Measurements from ENCODE around the gene SYNC. TPM values are rescaled to one million over a fixed set of nuclear protein-coding genes. Genes with fewer than 3 reads are reported as not detected.

Gene SYNC
- total RNA-seq, result not detected

DNA sequence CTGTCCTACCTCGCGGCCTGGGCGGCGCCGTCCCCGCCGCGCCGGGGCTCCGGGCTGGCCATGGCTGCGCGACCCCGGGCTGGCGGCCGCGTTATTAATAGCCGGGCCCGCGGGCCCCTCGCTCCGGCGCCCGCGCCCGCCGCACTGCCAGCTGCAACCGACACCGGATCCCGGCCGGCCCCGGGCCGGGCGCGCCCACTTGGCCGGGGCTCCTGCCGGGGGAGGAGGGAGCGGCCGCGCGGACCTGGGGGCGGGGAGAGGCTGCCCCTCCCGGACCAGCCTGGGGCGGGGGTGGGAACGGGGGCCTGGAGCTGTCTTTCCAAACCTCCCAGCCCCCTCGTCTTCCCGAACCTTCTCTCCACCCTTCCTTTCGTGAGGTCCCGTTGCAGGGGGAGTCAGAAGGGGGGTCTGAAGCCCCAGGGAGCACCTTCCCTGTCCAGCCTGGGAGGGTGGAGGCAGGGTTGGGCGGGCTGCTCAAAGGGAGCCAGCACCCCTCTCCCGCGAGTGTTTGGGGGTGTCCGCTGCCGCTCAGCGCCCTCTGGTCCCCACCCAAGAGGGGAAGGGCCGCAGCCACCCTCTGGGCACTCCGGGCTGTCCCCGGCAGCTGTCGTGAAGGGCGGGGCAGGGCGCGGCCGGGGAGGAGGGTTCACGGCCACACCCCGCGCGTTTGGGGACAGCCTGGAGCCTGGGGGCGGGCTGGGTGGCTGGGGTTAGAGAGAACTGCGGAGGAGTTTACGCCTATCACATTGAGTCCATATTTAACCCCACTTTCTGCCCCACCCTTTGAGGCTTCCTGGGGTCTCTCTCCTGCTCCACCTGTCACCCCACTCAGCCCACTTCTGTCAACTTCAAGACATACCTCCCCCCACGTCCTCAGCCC lies at the start of gene SYNC:
Gene SYNC (minus strand): TSS at position 172 of the 880 bp plus-strand sequence. CDS start 110 bp downstream, at position 62.
- H3K27ac Mint-ChIP-seq, result no peak within 1 kb of the TSS
- H3K9me3 Mint-ChIP-seq, result no peaks in the 10 kb centered on the region
- intact Hi-C loops (cut with micrococcal nuclease), result no loop called here
- H3K36me3 Mint-ChIP-seq, result no peaks in the 10 kb centered on the region
- H3K27me3 Mint-ChIP-seq, result peaks cover 29% of the 10 kb centered on the region
- ChIA-PET CTCF (interaction anchor here (0.6 to 2.1 kb wide), 3 partner anchors 9 to 70 kb away, joined by 3 to 9 read pairs (median 4); no protein-coding TSS in a partner anchor), POLR2A (no interaction called here)
- H3K4me3 Mint-ChIP-seq, result no peak within 1 kb of the TSS
- H3K4me1 Mint-ChIP-seq (ENCODE audit: low read depth), result peaks cover 9% of the 10 kb centered on the region
- peak; percentile 25 for DNase-seq

DNA sequence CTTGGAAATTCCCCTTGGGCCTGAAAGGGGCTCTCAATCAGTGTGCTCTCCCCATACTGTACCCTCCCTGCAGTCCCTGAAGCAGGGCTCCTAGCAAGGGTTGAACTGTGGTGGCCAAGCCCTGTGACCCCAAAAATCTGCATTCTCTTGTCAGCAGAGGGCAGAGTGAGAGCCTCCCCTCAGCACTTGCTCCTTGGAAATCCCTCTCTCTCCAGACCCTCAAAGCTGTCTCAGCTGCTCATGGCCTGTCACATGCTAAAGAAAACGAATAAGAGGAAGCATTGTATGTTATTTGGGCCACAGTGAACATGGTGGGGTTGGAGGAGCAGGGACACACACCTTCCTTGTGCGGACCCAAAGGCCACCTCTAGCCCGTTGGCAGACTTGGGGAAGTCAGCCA lies 47.2 kb upstream of the SYNC start:
- H3K27ac Mint-ChIP-seq, result no peak overlapping the region
- no peaks in the 10 kb centered on the region for H3K36me3 Mint-ChIP-seq
- peaks cover 4% of the 10 kb centered on the region for H3K27me3 Mint-ChIP-seq
- ChIA-PET CTCF (interaction anchor here (1.8 kb wide), 1 partner anchor 37 kb away, joined by 7 read pairs; no protein-coding TSS in a partner anchor), POLR2A (no interaction called here)
- no peaks in the 10 kb centered on the region for H3K9me3 Mint-ChIP-seq
- H3K4me1 Mint-ChIP-seq (ENCODE audit: low read depth), result peaks cover 6% of the 10 kb centered on the region
- DNase-seq, result no peak
- intact Hi-C loops (cut with micrococcal nuclease), result no loop called here
- H3K4me3 Mint-ChIP-seq, result no peak overlapping the region

DNA sequence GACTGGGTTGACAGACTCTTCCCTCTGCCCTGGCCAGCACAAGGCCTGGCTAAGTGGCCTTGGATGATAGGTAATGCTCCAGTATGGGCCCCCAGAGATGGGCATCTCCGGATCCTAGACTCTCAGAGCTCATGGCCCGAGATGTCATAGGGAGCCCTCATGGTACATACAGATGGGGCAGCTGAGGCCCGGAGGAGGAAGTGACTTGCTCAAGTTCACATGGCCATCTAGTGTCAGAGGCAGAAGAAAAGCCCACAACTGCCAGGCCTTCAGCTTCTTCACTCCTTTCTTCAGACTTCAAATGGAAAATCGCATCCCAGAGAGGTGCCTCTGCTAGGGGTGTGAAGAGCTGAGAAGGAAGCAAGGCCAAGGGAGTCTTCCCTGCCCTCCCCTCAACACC lies 46.8 kb upstream of the SYNC start:
- ChIA-PET CTCF (interaction anchor here (1.8 kb wide), 1 partner anchor 37 kb away, joined by 7 read pairs; no protein-coding TSS in a partner anchor), POLR2A (no interaction called here)

DNA sequence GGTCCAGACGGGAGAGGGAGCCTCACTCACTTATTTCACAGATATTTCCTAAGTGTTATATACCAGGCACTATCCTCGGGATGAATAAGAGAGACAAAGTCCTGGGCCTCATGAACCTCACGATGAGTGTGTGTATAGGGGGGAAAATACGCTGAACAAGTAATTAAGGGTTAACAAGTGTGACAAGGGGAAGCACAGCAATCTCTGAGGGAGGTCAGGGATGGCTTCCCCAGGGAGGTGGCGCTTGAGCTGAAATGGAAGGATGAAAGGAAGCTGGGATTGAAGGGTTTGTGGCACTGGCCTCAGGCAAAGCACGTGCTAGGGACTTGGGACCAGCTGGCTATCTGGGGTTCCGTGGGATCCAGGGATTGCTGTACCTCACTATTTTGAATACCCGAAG lies 46.4 kb upstream of the SYNC start:
- ChIA-PET CTCF (interaction anchor here (1.8 kb wide), 1 partner anchor 37 kb away, joined by 7 read pairs; no protein-coding TSS in a partner anchor), POLR2A (no interaction called here)
- no peaks in the 10 kb centered on the region for H3K27me3 Mint-ChIP-seq
- H3K4me3 Mint-ChIP-seq, result no peak overlapping the region
- H3K9me3 Mint-ChIP-seq, result no peaks in the 10 kb centered on the region
- H3K27ac Mint-ChIP-seq, result no peak overlapping the region
- intact Hi-C loops (cut with micrococcal nuclease), result no loop called here
- no peak for DNase-seq
- H3K36me3 Mint-ChIP-seq, result no peaks in the 10 kb centered on the region
- peaks cover 2% of the 10 kb centered on the region for H3K4me1 Mint-ChIP-seq (ENCODE audit: low read depth)

More for the DNA sequence above, 46.8 kb upstream of the SYNC start:
- Mint-ChIP-seq H3K27ac (no peak overlapping the region), H3K4me3 (no peak overlapping the region), H3K9me3 (no peaks in the 10 kb centered on the region), H3K4me1 (ENCODE audit: low read depth) (peaks cover 4% of the 10 kb centered on the region), H3K36me3 (no peaks in the 10 kb centered on the region), H3K27me3 (peaks cover 2% of the 10 kb centered on the region)
- intact Hi-C loops (cut with micrococcal nuclease), result no loop called here
- DNase-seq, result no peak

DNA sequence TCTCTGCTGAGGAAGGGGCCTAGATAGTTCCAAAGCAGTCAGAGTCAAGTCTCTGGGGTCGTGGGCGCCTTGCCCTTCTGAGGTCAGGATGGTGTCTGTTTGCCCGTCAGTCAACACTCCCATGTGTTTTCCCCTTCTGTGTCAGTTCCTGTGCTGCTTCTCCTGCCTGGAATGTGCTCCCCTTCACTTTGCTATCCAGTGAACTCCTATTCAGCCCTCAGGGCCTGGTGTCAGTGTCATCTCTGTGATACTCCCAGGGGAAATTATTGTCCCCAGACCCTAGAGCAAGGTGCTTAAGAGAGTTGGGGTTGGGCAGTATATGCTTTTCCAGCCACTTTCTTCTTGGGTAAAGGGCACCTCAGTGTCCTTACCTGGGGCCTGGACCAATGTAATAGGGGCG lies 45.8 kb upstream of the SYNC start:
- H3K4me3 Mint-ChIP-seq, result no peak overlapping the region
- peaks cover under 1% of the 10 kb centered on the region for H3K4me1 Mint-ChIP-seq (ENCODE audit: low read depth)
- no peaks in the 10 kb centered on the region for H3K27me3 Mint-ChIP-seq
- H3K27ac Mint-ChIP-seq, result no peak overlapping the region
- intact Hi-C loops (cut with micrococcal nuclease), result no loop called here
- H3K9me3 Mint-ChIP-seq, result no peaks in the 10 kb centered on the region
- ChIA-PET POLR2A (no interaction called here), CTCF (no interaction called here)
- H3K36me3 Mint-ChIP-seq, result no peaks in the 10 kb centered on the region
- no peak for DNase-seq

DNA sequence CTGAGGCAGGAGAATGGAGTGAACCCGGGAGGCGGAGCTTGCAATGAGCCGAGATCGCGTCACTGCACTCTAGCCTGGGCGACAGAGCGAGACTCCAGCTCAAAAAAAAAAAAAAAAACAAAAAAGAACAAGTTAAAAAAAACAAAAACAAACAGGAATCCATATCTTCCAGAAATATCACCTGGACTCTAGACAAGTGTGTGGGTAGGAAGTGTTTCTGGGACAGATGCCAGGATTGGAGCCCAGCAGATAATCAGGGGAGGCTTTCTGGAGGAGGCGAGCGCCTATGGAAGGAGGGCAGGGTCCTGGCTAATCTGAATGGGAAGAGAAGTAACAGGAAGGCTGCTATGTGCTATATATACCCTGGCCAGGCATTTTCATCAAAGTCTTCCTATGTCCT lies 43.6 kb upstream of the SYNC start:
- CTCF ChIA-PET, result interaction anchor here (1.2 kb wide), 1 partner anchor 34 kb away, joined by 3 read pairs; no protein-coding TSS in a partner anchor
- Mint-ChIP-seq H3K27ac (no peak overlapping the region), H3K9me3 (no peaks in the 10 kb centered on the region), H3K4me1 (ENCODE audit: low read depth) (no peaks in the 10 kb centered on the region), H3K4me3 (no peak overlapping the region), H3K27me3 (peaks cover 5% of the 10 kb centered on the region), H3K36me3 (no peaks in the 10 kb centered on the region)
- no peak for DNase-seq
- POLR2A ChIA-PET, result no interaction called here
- intact Hi-C loops (cut with micrococcal nuclease), result no loop called here

DNA sequence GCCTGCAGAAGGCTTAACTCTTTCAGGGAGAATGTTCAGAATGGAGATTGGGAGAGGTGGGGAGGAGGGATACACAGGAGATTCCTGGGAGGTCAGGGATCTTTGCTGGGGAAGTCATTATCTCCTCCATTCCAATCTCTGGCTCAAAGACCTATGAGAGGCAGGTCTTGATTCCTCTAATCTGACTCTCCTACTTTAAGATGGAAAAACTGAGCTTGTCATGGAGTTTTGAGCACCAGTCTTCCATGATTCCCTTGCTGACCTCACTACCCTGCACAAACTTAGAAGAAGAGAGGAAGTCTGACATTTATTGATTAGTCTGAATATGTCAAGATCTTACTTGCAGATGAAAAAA lies 41.5 kb upstream of the SYNC start:
- no peak overlapping the region for H3K27ac Mint-ChIP-seq
- ChIA-PET POLR2A (no interaction called here), CTCF (no interaction called here)
- H3K9me3 Mint-ChIP-seq, result no peaks in the 10 kb centered on the region
- H3K4me3 Mint-ChIP-seq, result no peak overlapping the region
- no peaks in the 10 kb centered on the region for H3K4me1 Mint-ChIP-seq (ENCODE audit: low read depth)
- intact Hi-C loops (cut with micrococcal nuclease), result no loop called here
- no peaks in the 10 kb centered on the region for H3K36me3 Mint-ChIP-seq
- DNase-seq, result no peak
- peaks cover 14% of the 10 kb centered on the region for H3K27me3 Mint-ChIP-seq

DNA sequence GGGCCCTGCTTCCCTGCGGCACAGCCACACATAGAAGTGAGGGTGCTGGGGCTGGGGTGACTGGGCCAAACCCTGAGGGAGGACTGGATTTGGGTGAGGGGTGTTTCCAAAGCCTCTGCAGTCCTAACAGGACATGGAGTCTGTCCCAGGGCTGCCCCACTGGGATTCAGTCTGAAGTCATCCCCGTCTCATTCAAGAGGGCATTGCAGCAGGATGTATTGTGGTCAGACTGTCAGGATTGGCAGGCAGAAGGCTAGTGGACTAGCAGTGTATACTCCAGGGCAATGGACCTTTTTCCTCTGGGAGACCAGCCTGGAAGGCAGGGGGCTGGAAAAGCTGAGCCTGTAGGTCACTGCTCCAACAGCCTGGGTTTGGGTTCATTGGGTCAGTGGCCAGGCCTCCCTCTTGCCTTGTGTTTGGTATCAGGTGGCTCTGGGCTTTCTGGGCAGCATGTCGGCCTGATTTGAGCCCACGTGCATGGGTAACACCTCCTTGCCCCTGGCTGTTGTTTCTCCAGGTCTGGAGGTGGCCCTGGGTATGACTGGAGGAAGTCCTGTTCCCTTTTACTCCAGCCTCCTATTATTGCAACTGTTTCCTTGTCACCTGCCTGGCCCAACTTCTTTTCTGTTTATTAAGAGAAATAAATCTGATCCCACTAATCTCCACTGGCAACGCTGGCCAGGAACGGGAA lies 41.0 kb upstream of the SYNC start:
- no peaks in the 10 kb centered on the region for H3K4me1 Mint-ChIP-seq (ENCODE audit: low read depth)
- H3K27ac Mint-ChIP-seq, result no peak overlapping the region
- intact Hi-C loops (cut with micrococcal nuclease), result no loop called here
- peaks cover 14% of the 10 kb centered on the region for H3K27me3 Mint-ChIP-seq
- ChIA-PET POLR2A (no interaction called here), CTCF (no interaction called here)
- H3K9me3 Mint-ChIP-seq, result no peaks in the 10 kb centered on the region
- H3K36me3 Mint-ChIP-seq, result no peaks in the 10 kb centered on the region
- no peak for DNase-seq
- no peak overlapping the region for H3K4me3 Mint-ChIP-seq

DNA sequence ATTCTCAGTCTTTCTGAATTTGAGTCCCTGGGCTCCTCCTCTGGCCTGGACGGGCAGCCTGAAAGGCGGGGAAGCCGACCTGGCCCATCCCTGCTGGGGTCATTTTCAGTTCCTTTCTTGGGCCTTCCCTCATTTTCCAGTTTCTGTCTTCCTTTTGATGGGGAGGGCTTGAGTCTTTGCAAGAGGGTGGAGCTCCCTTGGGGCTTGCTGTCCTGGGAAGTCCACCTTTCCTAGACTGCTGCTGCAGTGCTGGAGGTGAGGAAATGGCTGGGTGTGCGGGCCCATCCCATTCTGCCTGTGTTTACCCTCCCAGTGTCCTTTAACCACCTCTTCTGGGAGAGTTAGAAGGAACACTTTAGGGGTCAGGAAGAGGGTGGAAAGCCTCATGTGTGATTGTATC lies 40.4 kb upstream of the SYNC start:
- intact Hi-C loops (cut with micrococcal nuclease), result no loop called here
- H3K27me3 Mint-ChIP-seq, result peaks cover 14% of the 10 kb centered on the region
- no peaks in the 10 kb centered on the region for H3K4me1 Mint-ChIP-seq (ENCODE audit: low read depth)
- CTCF ChIA-PET, result interaction anchor here (0.5 kb wide), 1 partner anchor 431 kb away, joined by 3 read pairs; no protein-coding TSS in a partner anchor
- DNase-seq, result no peak
- POLR2A ChIA-PET, result no interaction called here
- H3K36me3 Mint-ChIP-seq, result no peaks in the 10 kb centered on the region
- no peak overlapping the region for H3K27ac Mint-ChIP-seq
- H3K9me3 Mint-ChIP-seq, result no peaks in the 10 kb centered on the region
- H3K4me3 Mint-ChIP-seq, result no peak overlapping the region

DNA sequence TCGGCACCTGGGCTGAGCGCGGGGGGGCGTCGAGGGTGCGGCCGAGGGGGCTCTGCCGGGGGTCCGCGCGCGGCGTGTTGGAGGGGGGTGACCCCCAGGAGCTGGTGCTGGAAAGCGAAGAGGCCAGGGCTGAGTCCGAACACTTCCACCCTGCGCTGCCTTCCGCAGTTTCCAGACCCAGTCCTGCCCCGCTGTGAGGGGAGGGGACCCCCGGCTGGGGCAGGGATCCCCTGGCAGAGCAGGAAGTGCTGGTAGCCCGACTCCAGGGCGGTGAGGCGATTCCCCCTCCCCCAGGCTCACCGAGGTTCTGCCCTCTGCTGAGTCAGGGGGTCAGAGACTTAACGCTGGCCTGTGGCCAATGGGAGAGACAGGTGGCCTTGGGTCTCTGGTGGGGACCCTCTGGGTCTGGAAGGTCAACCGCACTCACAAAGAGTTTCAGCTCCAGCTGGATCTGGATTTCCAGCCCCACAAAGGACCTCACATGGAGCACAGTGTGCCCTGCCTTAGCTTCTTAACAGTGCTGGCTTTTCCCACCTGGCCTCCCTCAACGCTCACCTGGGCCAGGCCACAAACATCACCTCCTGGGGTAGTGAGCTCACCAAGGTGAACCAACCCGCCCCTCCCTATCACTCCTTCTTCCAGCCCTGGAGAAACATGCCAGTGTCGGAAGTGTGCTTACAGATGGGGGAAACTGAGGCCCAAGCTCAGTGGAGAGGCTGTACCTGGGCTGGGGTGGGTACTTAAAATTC lies 39.8 kb upstream of the SYNC start:
- Mint-ChIP-seq H3K36me3 (no peaks in the 10 kb centered on the region), H3K27me3 (peaks cover 14% of the 10 kb centered on the region), H3K4me3 (peak overlapping the region; percentile 49), H3K27ac (no peak overlapping the region), H3K4me1 (ENCODE audit: low read depth) (no peaks in the 10 kb centered on the region), H3K9me3 (no peaks in the 10 kb centered on the region)
- ChIA-PET CTCF (interaction anchor here (0.5 to 1.2 kb wide), 2 partner anchors 30 to 432 kb away, joined by 3 read pairs; no protein-coding TSS in a partner anchor), POLR2A (no interaction called here)
- intact Hi-C loops (cut with micrococcal nuclease), result no loop called here
- DNase-seq, result no peak

DNA sequence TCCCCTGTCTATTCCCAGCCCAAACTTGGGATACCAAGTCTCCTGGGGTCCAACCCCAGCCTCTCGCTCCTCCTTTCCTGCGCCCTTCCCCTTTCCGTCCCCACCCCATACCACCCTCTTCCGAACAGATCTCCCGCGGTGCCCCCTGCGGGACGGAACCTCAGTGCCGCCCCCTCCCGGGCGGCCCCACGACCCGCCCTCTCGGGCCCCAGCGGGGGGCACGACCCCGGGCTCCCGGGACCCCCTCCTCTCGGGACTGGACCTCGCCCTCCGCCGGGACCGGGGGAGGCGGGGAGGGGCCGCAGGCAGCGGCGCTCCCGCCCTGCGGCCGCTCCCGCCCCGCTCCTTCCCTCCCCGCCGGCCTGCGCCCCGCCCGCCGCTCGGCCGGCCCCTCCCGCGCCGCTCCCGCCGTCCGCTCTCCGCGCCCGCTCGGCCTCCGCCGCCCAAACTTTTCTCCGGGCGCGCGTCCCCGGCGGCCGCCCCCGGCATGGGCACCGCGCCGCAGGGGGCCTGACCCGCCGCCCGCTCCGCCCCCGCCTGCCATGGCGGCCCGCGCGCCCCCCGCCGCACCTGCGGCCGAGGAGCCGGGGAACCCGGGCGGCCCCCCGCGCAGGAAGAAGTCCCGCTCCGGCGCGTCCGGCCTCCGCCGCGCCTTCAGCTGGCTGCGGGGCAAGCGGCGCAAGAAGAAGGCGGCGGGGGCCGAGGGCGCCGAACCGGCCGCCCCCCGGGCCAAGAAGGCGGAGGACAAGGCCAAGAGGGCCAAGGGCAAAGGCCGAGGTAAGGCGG lies 39.0 kb upstream of the SYNC start:
- Mint-ChIP-seq H3K9me3 (no peaks in the 10 kb centered on the region), H3K36me3 (no peaks in the 10 kb centered on the region), H3K27ac (no peak overlapping the region), H3K4me1 (ENCODE audit: low read depth) (no peaks in the 10 kb centered on the region), H3K27me3 (peaks cover 14% of the 10 kb centered on the region), H3K4me3 (peak overlapping the region; percentile 45)
- CTCF ChIA-PET, result interaction anchor here (1.2 kb wide), 1 partner anchor 29 kb away, joined by 3 read pairs; no protein-coding TSS in a partner anchor
- POLR2A ChIA-PET, result no interaction called here
- intact Hi-C loops (cut with micrococcal nuclease), result no loop called here
- DNase-seq, result no peak

Measured in activated CD4-positive, alpha-beta memory T cell treated with anti-CD3 and anti-CD28 coated beads for 36 hours (primary cell).